Ishikawa (cell line): ENCODE results near the gene MTERF4.

Source experiments
- CEBPB ChIP-seq: IDR thresholded peaks from 2 replicates; pipeline ENCODE4 v1.6.1; 2012
- CREB1 ChIP-seq: IDR thresholded peaks from 2 replicates; pipeline ENCODE4 v1.6.1; 2012; ENCODE audit warnings: low read depth
- EGR1 ChIP-seq: IDR thresholded peaks from 2 replicates; pipeline ENCODE4 v1.6.1; 2012
- EP300 ChIP-seq: IDR thresholded peaks from 2 replicates; pipeline ENCODE4 v1.6.1; 2012; ENCODE audit warnings: borderline replicate concordance
- FOXM1 ChIP-seq: IDR thresholded peaks from 2 replicates; pipeline ENCODE4 v1.6.1; 2012; ENCODE audit warnings: low read depth, borderline replicate concordance
- MAX ChIP-seq: IDR thresholded peaks from 2 replicates; pipeline ENCODE4 v1.6.1; 2012
- NFIC ChIP-seq: IDR thresholded peaks from 2 replicates; pipeline ENCODE4 v1.6.1; 2012
- RAD21 ChIP-seq: IDR thresholded peaks from 2 replicates; pipeline ENCODE4 v1.6.1; 2012; ENCODE audit warnings: low read depth
- TAF1 ChIP-seq: IDR thresholded peaks from 2 replicates; pipeline ENCODE4 v1.6.1; 2012; ENCODE audit warnings: low read depth, mild to moderate bottlenecking
- TCF12 ChIP-seq: IDR thresholded peaks from 2 replicates; pipeline ENCODE4 v1.6.1; 2012; ENCODE audit warnings: low read depth
- TEAD4 ChIP-seq: IDR thresholded peaks from 2 replicates; pipeline ENCODE4 v1.6.1; 2012
- YY1 ChIP-seq: IDR thresholded peaks from 2 replicates; pipeline ENCODE4 v1.6.1; 2012; ENCODE audit warnings: low read depth
- ZBTB7A ChIP-seq: IDR thresholded peaks from 2 replicates; pipeline ENCODE4 v1.6.1; 2012; ENCODE audit warnings: low read depth
- TF ChIP-seq, protein P1 (sequence below): IDR thresholded peaks from 2 replicates; pipeline ENCODE4 v1.6.1; 2012
- TF ChIP-seq, protein P2 (sequence below): IDR thresholded peaks from 2 replicates; pipeline ENCODE4 v1.6.1; 2012; ENCODE audit warnings: low read depth, mild to moderate bottlenecking

The MTERF4 gene

GRCh38 chr2:241112046-241112445 lies 10.0 kb upstream of the MTERF4 start:
- TF ChIP-seq TAF1: no peak
- no peak for TF ChIP-seq NFIC

DNA sequence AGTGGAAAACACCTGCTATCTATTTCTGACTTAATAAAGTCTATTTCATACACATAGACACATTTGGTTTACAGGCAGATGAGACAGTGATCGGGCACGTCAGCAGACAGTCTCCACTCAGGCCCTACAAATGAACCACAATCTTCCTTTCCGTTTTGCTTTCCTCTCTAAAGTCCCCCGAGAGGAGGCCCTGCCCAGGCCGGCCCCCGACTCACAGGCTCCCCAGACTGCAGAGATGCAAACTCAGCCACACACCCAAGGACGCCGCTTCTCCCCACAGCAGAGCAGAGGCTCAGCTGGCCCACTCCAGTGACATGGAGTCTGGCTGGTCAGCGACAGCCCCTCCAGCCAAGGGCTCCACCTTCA lies 9.3 kb upstream of the MTERF4 start:
- TF ChIP-seq NFIC (no peak), CEBPB (no peak), EP300 (no peak), EGR1 (no peak), RAD21 (no peak)
- TF ChIP-seq, protein P1, sequence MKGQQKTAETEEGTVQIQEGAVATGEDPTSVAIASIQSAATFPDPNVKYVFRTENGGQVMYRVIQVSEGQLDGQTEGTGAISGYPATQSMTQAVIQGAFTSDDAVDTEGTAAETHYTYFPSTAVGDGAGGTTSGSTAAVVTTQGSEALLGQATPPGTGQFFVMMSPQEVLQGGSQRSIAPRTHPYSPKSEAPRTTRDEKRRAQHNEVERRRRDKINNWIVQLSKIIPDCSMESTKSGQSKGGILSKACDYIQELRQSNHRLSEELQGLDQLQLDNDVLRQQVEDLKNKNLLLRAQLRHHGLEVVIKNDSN: no peak

DNA sequence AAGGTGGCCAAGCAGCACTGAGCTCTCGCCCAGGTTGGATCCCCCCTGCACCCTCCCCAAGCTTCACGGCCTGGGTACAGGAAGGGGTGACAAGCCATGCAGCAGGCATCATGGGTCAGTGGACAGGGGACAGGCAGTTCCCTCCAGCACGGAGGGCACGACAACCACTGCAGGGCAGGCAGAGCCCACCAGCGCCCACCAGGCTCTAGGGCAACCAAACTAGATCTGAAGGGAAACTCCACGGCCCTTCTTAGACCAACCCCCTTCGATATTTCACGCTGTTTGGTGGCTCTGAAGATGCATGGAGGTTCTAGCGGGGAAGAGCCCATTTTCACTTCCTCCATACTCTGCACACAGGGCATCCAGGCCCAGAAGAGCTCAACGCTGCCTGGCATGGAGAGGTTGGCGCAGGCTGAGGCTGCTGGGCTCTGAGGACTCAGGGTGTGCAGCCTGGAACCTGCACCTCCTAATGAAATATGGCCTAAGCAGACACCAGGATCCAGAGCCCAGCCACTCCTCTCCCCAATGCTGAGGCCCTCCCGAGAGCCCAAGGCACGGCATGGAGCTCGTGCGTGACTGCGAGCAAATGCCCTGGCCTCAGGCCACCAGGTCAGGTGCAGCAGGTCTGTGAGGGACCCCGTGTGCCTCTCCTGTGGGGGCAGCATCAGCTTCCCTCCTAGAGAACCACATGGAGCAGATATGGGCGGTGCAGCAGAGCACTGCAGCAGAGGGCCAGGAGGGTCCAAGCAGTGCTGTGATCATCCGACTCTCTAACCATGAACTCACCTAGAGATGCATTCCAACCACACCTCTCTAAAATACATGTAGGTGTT lies 8.7 kb upstream of the MTERF4 start:
- TF ChIP-seq EP300 (no peak), TAF1 (no peak), EGR1 (no peak), YY1 (no peak), NFIC (no peak), FOXM1 (no peak), RAD21 (no peak), MAX (no peak), ZBTB7A (no peak), CEBPB (no peak), TCF12 (no peak), CREB1 (no peak), TEAD4 (no peak)
- TF ChIP-seq, protein P2, sequence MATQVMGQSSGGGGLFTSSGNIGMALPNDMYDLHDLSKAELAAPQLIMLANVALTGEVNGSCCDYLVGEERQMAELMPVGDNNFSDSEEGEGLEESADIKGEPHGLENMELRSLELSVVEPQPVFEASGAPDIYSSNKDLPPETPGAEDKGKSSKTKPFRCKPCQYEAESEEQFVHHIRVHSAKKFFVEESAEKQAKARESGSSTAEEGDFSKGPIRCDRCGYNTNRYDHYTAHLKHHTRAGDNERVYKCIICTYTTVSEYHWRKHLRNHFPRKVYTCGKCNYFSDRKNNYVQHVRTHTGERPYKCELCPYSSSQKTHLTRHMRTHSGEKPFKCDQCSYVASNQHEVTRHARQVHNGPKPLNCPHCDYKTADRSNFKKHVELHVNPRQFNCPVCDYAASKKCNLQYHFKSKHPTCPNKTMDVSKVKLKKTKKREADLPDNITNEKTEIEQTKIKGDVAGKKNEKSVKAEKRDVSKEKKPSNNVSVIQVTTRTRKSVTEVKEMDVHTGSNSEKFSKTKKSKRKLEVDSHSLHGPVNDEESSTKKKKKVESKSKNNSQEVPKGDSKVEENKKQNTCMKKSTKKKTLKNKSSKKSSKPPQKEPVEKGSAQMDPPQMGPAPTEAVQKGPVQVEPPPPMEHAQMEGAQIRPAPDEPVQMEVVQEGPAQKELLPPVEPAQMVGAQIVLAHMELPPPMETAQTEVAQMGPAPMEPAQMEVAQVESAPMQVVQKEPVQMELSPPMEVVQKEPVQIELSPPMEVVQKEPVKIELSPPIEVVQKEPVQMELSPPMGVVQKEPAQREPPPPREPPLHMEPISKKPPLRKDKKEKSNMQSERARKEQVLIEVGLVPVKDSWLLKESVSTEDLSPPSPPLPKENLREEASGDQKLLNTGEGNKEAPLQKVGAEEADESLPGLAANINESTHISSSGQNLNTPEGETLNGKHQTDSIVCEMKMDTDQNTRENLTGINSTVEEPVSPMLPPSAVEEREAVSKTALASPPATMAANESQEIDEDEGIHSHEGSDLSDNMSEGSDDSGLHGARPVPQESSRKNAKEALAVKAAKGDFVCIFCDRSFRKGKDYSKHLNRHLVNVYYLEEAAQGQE: no peak
- TF ChIP-seq, protein P1: no peak

GRCh38 chr2:241110089-241110606 lies 8.1 kb upstream of the MTERF4 start:
- no peak for TF ChIP-seq CREB1
- no peak for TF ChIP-seq YY1
- no peak for TF ChIP-seq MAX
- TF ChIP-seq, protein P2: no peak
- TF ChIP-seq ZBTB7A: no peak
- TF ChIP-seq, protein P1: no peak

DNA sequence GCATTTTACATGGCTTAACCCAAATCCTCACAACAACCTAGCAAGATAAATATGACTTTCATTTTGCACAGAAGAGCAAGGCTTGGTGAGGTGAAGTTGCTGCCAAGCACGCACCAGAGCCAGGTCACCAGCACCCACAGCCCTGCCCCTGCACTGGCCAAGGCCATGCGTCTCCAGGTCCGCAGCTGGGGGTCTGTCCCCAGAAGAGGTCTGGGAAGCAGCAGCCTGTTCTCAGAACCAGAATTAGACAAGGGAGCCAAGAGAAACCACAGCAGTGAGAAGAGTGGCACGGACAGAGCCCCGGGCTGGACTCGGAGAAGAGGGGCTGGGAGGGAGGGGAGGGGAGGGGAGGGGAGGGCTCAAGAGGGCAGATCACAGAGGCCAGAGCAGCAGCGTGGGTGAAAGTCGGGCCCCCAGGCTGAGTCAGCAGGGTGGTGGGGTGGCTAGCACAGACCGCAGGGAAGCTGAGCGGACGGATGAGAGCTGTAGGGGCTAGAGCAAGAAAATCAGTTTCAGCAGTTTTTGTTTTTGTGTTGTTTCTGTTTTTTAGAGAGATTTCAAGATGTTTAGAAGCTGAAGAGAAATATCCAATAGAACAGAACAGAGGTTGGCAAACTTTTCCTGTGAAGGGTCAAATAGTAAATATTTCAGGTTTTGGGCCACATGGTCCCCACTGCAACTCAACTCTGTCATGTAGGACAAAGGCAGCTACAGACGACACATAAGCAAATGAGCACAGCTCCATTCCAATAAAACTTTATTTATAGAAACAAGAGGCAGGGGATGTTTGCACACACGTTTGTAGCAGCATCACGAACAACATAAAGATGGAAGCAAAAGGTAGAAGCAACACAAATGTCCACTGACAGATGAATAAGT lies 7.4 kb upstream of the MTERF4 start:
- TF ChIP-seq CEBPB (no peak), TEAD4 (no peak), FOXM1 (no peak), TAF1 (no peak), YY1 (no peak), MAX (no peak), RAD21 (no peak), TCF12 (no peak), NFIC (no peak), EP300 (no peak), ZBTB7A (no peak), CREB1 (no peak)
- TF ChIP-seq, protein P1: no peak
- TF ChIP-seq, protein P2: no peak
